ENCODE data around the gene THAP7. TPM values are rescaled to one million over a fixed set of nuclear protein-coding genes. Genes with fewer than 3 reads are reported as not detected.

THAP7 gene
- total and polyA plus RNA-seq, 2 experiments from 2014 or later, result 21.8 to 25.9 TPM

- Mint-ChIP-seq H3K27me3 (ENCODE audit: insufficient read depth, low read depth, poor library complexity) (peaks cover 21% of the 10 kb centered on the region), H3K27ac (no peak overlapping the region), H3K4me3 (peak overlapping the region; percentile 87; the same call in 1 of the 3 replicates), H3K36me3 (ENCODE audit: low read depth) (no peaks in the 10 kb centered on the region), H3K4me1 (peaks cover 26% of the 10 kb centered on the region), H3K9me3 (peaks cover 2% of the 10 kb centered on the region; the same call in 1 of the 3 replicates)
- Histone ChIP-seq H3K36me3 (ENCODE audit: insufficient read depth) (no peaks in the 10 kb centered on the region), H3K27ac (ENCODE audit: low read depth) (no peak overlapping the region), H3K9me2 (ENCODE audit: insufficient read depth) (no peaks in the 10 kb centered on the region), H2AFZ (no peak overlapping the region), H3K27me3 (ENCODE audit: insufficient read depth) (no peaks in the 10 kb centered on the region), H3F3A (replicated peaks; ENCODE audit: low read depth) (no peaks in the 10 kb centered on the region), H3K4me3 (no peak overlapping the region), H3K4me2 (no peak overlapping the region), H3K4me1 (ENCODE audit: insufficient read depth) (peaks cover 11% of the 10 kb centered on the region), H4K20me1 (replicated peaks; ENCODE audit: insufficient read depth) (no peaks in the 10 kb centered on the region), H3K79me2 (replicated peaks; ENCODE audit: insufficient read depth) (no peaks in the 10 kb centered on the region)
- DNase-seq (ENCODE audit: low spot score) (no peak), ATAC-seq (no peak)
- TF ChIP-seq NANOG (IDR thresholded peaks at IDR 0.05; ENCODE audit: borderline replicate concordance), result no peak
- TF ChIP-seq, protein P1, sequence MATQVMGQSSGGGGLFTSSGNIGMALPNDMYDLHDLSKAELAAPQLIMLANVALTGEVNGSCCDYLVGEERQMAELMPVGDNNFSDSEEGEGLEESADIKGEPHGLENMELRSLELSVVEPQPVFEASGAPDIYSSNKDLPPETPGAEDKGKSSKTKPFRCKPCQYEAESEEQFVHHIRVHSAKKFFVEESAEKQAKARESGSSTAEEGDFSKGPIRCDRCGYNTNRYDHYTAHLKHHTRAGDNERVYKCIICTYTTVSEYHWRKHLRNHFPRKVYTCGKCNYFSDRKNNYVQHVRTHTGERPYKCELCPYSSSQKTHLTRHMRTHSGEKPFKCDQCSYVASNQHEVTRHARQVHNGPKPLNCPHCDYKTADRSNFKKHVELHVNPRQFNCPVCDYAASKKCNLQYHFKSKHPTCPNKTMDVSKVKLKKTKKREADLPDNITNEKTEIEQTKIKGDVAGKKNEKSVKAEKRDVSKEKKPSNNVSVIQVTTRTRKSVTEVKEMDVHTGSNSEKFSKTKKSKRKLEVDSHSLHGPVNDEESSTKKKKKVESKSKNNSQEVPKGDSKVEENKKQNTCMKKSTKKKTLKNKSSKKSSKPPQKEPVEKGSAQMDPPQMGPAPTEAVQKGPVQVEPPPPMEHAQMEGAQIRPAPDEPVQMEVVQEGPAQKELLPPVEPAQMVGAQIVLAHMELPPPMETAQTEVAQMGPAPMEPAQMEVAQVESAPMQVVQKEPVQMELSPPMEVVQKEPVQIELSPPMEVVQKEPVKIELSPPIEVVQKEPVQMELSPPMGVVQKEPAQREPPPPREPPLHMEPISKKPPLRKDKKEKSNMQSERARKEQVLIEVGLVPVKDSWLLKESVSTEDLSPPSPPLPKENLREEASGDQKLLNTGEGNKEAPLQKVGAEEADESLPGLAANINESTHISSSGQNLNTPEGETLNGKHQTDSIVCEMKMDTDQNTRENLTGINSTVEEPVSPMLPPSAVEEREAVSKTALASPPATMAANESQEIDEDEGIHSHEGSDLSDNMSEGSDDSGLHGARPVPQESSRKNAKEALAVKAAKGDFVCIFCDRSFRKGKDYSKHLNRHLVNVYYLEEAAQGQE (IDR thresholded peaks at IDR 0.05; ENCODE audit: unreplicated experiment), result no peak
Measured at GRCh38 chr22:21015466-21016006, 13.6 kb upstream of the THAP7 start.

GRCh38 chr22:21014726-21015465, 13.0 kb upstream of the THAP7 start, which contains the start of gene P2RX6:
P2RX6 (plus strand) TSS chr22:21015165; CDS start chr22:21015175, 10 bp downstream.
- no peaks in the 10 kb centered on the region for H3K9me2 ChIP-seq (ENCODE audit: insufficient read depth)
- H3K79me2 ChIP-seq (replicated peaks; ENCODE audit: insufficient read depth), result no peaks in the 10 kb centered on the region
- peak within 1 kb of the TSS; percentile 78 for H3K4me3 ChIP-seq
- no peaks in the 10 kb centered on the region for H4K20me1 ChIP-seq (replicated peaks; ENCODE audit: insufficient read depth)
- peak within 1 kb of the TSS; percentile 94; the same call in 1 of the 2 replicates for H2AFZ ChIP-seq
- H3K27ac ChIP-seq (ENCODE audit: low read depth), result no peak within 1 kb of the TSS
- TF ChIP-seq NANOG (IDR thresholded peaks at IDR 0.05; ENCODE audit: borderline replicate concordance) (no peak), STAT1 (IDR thresholded peaks at IDR 0.05; ENCODE audit: unreplicated experiment) (no peak), ETS1 (IDR thresholded peaks at IDR 0.05) (no peak), EZH2 (IDR thresholded peaks at IDR 0.05; ENCODE audit: low read depth, unreplicated experiment) (no peak), ZNF114 (CRISPR knock-in tag; IDR thresholded peaks at IDR 0.05) (no peak), ZNF331 (CRISPR knock-in tag; IDR thresholded peaks at IDR 0.05; ENCODE audit: low read depth) (no peak)
- peak within 1 kb of the TSS; percentile 91 for H3K4me2 ChIP-seq
- Mint-ChIP-seq H3K4me1 (peaks cover 33% of the 10 kb centered on the region), H3K27me3 (ENCODE audit: insufficient read depth, low read depth, poor library complexity) (peaks cover 25% of the 10 kb centered on the region), H3K9me3 (peaks cover 2% of the 10 kb centered on the region; the same call in 1 of the 3 replicates), H3K27ac (peak within 1 kb of the TSS; percentile 87; the same call in 1 of the 2 replicates), H3K36me3 (ENCODE audit: low read depth) (no peaks in the 10 kb centered on the region), H3K4me3 (peak within 1 kb of the TSS; percentile 87)
- DNase-seq (ENCODE audit: low spot score) (peak; percentile 25), ATAC-seq (peak; percentile 4)
- peaks cover 15% of the 10 kb centered on the region for H3K4me1 ChIP-seq (ENCODE audit: insufficient read depth)
- no peaks in the 10 kb centered on the region for H3K36me3 ChIP-seq (ENCODE audit: insufficient read depth)
- H3F3A ChIP-seq (replicated peaks; ENCODE audit: low read depth), result no peaks in the 10 kb centered on the region
- H3K27me3 ChIP-seq (ENCODE audit: insufficient read depth), result no peaks in the 10 kb centered on the region
